Head of caudate nucleus (tissue), 42 donors: ENCODE data around the gene CHRNB1.

Experiments used
- DNase-seq, 42 donors: peaks; one replicate each; pipeline versions ENCODE4 v3.0.0 to v3.0.0-alpha.2; 2020 to 2021; ENCODE audit warnings: mixed read lengths in 7 of 42
- intact Hi-C: fragments of 100-400 bp; cut with DNase I; formaldehyde crosslinking; loops from one replicate; pipeline ENCODE4 v1.15.0; 2022

Gene CHRNB1, protein sequence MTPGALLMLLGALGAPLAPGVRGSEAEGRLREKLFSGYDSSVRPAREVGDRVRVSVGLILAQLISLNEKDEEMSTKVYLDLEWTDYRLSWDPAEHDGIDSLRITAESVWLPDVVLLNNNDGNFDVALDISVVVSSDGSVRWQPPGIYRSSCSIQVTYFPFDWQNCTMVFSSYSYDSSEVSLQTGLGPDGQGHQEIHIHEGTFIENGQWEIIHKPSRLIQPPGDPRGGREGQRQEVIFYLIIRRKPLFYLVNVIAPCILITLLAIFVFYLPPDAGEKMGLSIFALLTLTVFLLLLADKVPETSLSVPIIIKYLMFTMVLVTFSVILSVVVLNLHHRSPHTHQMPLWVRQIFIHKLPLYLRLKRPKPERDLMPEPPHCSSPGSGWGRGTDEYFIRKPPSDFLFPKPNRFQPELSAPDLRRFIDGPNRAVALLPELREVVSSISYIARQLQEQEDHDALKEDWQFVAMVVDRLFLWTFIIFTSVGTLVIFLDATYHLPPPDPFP

DNA sequence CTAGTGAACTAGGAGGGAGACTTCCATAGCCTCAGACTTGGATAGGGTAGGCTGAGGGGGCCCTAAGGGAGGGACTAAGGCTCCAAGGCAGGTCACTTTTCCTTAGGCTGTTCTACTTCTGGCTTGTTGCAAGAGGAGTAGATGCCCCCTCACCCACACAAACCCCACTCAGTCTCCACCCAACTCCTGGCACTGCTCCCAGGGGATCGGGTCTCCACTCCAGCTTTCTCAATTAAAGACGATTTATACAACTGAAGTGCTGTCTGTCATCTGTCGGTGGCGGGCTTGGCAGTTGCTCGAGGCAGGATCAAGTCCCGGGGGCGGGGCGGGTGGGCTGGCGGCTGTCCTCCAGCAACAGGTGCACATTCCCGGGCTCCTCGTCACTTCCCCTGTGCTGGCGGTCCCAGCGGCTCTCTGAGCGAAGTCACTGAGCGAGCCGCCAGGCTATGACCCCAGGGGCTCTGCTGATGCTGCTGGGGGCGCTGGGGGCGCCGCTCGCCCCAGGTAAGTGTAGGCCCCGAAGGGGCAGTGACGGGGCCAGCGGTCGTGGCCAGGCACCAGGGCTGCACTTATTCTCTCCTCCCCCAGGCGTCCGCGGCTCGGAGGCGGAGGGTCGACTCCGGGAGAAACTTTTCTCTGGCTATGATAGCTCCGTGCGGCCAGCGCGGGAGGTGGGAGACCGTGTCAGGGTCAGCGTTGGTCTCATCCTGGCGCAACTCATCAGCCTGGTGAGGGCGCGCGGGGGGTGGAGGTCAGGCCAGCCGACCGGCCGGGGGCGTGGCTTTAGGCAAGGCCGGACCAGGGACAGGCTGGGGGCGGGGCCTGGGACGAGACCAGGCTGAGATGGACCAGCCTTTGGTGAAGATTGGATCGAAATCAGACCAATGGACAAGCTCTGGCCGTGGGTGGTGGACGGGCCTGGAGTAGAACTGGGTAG is at the start of gene CHRNB1:
Gene CHRNB1, plus strand, starts transcription at position 380 of the 937 bp plus-strand sequence. Its CDS starts 67 bp downstream, at position 447.
- peak; percentile 64 to 93 (median 83) for DNase-seq

DNA sequence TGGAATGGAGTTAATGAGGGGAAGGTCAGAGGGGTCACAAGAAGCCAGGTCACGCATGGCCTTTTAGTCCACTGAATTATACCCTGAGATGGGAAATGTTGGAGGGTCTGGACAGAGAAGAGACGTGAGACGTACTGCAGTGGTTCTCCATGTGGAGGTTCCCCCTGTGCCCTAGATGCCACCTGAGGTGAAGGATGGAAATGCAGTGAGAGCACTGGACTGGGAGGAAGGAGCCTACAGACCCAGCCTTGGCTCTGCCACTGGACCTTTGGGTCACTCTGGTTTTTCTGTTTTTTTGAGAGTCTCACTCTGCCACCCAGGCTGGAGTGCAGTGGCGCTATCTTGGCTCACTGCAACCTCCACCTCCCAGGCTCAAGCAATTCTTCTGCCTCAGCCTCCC is 48.7 kb upstream of the CHRNB1 start:
- intact Hi-C loops, result no loop called here
- no peak for DNase-seq

More for the DNA sequence above, at the start of gene CHRNB1:
- intact Hi-C loops, result no loop called here

DNA sequence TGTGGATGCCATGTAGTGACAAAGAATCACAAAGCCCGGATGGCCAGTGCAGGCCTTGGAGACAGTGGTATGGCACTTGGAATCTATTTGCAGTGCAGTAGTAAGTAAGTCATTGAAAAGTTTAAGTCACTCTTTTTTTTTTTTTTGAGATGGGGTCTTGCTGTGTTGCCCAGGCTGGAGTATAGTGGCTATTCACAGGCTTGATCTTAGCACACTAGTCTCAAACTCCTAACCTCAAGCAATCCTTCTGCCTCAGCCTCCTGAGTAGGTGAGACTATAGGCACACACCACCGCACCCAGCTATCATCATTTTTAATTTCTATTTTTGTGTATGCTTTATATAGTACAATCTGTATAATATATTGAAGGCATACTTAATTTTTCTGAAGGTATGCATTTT is 46.2 kb upstream of the CHRNB1 start:
- intact Hi-C loops, result no loop called here
- DNase-seq, result no peak

DNA sequence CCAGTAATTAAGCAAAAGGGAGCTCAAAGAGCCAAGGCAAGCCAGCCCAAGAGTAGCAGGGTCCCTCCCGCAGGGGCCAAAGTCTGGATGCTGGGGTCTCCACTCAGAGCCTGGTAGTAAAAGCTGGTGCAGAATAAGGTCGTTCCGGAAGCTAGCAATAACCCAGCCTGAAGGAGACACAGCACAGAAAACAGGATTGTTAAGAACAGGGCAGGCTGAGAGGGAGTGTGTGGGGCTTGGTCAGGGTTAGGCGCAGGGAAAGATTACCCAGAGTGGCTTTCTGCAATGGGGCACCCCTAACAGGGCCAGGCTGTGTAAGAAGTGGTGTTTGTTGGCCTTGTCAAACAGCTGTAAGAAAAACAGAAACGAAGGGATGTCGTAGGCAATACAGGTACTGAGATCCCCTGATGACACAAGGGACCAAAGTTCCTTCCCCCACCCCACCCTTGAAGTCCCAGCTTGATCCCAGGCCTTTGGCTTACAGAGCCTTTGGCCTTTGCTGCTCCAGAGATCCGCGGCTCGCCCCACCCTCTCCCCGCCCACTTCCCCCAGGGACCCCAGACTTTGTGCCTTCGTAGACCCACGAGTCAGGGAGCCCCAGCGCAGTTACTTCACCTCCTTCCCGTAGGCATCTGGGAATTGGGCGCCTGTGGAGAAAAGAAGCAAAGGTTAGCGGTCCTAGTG is 41.7 kb upstream of the CHRNB1 start:
- DNase-seq, result peak in 3 of 42 donors; percentile 11 to 38 (median 31)
- intact Hi-C loops, result no loop called here

DNA sequence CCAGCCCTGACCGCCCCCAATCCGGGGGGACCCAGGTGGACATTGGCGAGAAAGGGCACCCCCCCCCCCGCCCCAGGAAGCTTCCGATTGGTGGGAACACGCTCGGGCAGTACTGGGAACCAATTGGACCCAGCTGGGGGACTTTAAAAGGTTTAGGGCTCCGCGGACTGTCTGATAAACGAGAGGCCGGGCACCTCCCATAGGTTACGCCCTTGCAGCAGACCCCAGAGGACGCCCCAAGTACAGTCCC is 41.2 kb upstream of the CHRNB1 start:
- no peak for DNase-seq
- intact Hi-C loops, result no loop called here

DNA sequence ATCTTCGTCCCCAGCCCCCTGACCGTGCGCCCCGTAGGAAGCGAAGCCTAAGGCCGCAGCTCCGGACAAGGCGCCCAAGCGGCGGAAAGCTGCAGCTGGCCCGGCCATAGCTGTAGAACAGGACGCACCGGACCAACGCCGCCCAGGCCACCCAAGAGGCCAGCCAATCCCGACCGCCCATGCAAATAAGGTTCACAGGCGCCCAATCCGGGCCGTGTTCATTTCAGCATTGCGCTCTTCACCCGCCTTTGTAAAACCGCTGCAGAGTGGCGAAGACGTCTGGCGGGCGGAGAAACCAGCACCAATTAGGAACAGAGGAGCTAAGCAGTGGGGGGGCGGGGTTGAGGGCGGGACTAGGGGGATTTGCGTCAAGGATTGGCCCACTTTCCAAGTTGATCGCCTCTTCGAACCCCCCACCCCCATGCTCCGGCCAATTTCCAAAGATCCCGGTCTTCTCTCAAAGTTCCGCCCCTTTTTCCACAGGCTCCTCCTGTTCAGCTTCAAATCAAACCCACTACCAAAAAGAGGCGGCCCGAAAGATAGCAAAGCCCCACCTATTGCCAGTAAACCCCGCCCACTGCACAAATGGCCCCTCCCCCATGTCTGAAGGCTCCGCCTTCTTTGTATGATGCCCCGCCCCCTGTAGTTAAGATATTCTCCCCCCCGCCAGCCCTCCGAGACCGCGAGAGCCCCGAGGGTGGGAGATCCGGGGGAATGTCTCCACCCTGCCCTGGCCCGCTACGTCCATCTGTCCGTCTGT is 40.7 kb upstream of the CHRNB1 start, which contains the start of gene TMEM256:
Gene TMEM256, minus strand, starts transcription at position 121 of the 760 bp plus-strand sequence. Its CDS starts 13 bp downstream, at position 108.
- peak; percentile 97 to 100 (median 99) for DNase-seq
- intact Hi-C loops, result no loop called here

DNA sequence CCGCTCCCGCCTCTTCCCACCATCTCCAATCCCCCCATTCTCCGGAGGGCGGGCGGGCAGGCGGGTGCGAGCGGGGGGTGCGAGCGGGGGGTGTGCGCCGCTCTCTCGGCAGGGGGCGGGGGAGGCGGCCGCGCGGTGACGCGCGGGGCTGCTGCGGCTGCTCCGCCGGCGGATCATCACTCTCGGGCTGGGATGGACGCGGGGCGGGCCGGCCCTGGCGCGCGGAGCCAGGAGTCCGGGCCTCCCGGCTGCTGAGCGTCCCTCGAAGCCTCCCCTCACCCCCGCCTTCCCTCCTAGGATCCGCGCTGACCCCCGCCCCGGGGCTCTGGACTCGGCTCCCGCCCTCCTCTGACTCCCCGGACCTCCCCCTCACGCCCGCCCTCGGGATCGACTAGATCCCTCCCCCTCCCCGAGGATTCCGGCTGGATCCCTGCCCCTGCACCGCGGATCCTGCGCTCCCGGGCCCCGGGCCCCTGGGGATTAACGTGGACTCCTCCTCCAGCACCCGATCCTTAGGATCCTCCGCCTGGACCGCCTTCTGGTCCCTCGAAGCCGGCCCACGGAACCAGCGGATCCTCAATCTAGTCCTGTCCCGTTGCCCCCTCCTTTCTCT is 40.0 kb upstream of the CHRNB1 start:
- DNase-seq, result peak in 13 of 42 donors; percentile 44 to 90 (median 84)
- intact Hi-C loops, result no loop called here

DNA sequence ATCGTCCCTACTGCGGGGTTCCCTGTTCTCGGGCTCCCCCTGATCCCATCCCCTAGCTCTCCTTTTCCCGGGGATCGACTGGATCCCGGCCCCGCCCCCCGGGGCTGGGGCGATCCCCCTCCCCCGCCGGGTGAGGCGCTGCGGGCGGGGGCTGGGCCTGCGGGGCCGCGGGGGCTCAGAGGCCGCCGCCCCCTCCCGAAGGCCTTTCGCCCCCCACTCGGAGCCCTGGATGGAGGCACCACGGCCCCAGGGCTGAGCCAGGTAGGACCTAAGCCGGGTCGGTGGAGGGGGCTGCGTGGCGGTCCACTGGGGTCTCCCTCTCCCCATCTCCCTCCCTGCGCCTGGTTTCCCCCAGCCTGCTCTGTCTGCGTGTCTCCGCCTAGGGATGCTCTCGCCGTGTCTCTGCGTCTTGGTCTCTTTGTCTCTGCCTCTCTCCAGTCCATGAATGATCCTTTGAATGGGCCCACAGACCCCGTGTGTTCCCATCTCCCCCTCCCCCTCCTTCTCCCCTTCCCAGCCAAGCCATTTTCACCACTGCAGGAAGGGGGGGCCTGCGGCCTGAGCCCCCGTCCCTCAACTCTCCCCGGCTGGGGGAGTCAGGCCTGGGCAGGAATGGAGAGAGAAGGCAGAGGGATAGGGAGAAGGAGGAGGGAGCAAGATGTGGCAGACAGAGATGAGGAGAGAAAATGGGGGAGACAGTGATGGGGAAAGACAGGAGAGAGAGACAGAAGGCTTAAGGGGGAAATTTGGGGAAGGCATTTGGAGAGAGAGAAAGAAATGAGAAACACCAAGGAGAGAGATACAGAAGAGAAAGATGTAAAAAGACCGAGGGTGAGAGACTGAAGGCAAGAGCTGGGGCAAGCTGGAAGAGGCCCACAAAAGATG is 39.3 kb upstream of the CHRNB1 start:
- intact Hi-C loops, result no loop called here
- peak in 29 of 42 donors; percentile 9 to 61 (median 38) for DNase-seq

DNA sequence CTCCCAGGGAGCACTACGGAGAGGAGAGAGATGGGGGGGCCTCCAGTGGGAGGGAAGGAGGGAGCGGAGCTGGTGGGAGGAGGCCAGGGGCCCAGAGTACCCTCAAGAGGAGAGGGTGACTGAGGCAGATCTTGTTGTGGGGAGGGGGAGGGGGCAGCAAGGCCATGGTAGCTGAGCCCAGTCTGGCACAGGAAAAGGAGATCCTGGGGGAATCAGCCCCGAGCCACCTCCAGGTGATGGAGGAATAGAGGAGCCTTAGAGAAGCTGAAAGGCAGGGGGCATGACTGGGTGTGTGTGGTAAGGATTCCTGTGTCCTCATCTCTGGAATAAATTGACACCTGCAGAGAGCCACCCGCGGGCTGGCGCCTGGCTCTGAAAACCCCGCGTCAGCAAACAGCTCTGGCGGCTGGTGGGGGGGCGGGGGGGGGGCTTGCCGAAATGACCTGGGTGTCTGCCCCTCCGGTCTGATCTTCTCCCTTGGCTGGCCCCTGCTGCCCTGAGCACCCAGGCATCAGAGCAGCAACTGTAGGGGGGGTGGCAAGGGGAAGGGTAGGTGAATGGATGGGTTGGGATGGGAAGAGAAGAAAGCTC is 38.5 kb upstream of the CHRNB1 start:
- intact Hi-C loops, result no loop called here

DNA sequence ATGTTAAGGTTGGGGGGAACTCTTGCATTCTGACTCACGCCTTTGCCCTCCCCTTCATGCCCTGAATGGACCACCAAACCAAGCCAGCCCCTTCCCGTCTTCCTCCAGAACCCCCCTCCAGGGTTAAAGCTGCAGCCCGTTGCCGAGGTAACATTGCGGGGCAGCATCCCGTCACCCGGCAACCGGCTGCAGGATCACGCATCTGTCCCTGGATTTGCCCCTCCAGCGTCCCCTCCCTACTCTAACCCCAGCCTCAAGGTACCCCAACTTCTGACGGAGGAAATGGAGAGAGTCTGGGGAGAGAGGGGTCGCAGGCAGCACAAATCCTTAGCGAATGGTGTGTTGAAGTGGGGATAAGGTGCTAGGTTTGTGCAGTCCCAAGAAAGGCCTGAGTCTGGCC is 37.8 kb upstream of the CHRNB1 start:
- intact Hi-C loops, result no loop called here

More for the DNA sequence above, 38.5 kb upstream of the CHRNB1 start:
- peak in 8 of 42 donors; percentile 8 to 54 (median 33) for DNase-seq

DNA sequence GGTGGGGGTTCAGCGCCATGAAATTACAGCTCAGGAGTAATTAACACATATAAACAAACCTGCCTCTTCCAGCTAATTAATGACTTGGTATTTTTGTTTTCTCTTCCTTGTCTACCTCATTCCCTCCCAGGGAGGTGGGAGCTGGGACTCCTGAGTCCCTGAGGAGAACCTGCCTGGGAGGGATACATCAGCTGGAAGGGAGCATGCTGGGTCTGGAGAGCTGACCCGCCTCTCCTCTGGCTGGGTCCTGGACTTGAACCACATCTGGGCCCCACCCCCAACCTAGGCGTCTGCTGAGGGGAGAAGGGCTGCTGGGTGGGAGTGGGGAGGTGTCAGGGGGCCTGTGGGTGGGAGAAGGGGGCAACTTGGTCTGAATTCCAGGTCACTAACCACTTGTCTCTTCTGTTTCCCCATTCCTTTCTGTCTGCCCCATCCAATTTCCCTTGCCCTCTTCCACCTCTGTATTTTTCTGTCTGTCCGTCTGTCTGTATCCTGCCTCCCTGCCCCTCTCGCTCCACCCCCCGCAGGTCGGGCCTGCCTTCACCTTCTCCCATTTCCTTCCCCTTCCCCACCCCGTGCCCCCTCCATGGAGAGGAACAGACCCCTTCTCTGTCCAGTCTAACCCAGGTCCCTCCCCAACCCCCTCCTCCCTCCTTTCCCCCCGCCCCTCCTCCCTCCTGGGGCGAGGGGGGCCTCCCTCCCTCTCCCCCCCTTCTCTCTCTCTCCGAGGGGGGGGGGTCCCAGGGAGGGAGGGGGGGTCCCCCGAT is 37.2 kb upstream of the CHRNB1 start, which contains the start of gene NLGN2:
Gene NLGN2, plus strand, starts transcription at position 361 of the 767 bp plus-strand sequence. CDS start 411 bp downstream, outside the sequence.
- intact Hi-C loops, result no loop called here
- DNase-seq, result no peak

More for the DNA sequence above, 37.8 kb upstream of the CHRNB1 start:
- DNase-seq, result peak in 1 of 42 donors; percentile 34

DNA sequence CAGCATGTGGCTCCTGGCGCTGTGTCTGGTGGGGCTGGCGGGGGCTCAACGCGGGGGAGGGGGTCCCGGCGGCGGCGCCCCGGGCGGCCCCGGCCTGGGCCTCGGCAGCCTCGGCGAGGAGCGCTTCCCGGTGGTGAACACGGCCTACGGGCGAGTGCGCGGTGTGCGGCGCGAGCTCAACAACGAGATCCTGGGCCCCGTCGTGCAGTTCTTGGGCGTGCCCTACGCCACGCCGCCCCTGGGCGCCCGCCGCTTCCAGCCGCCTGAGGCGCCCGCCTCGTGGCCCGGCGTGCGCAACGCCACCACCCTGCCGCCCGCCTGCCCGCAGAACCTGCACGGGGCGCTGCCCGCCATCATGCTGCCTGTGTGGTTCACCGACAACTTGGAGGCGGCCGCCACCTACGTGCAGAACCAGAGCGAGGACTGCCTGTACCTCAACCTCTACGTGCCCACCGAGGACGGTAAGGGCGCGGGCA is 36.6 kb upstream of the CHRNB1 start:
- peak in 6 of 42 donors; percentile 12 to 50 (median 30) for DNase-seq
- intact Hi-C loops, result no loop called here

DNA sequence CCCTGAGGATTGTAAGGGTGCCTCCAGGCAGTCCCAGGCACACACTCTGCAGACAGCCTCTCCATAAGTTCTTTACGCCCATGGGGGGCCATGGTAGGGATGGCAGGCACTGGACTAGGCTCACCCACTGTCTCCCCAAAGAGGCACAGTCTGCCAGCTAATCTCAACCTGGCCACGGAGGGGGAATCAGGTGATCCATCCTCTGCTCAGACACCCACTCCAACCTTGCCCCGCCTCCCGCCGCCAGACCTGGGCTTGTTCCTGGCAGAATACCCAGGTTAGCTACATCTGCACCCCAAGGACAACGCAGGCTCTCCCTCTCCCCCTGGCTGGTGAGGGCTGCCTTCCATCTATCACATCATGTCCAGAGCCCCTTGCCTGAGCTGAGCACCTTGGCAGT is 36.0 kb upstream of the CHRNB1 start:
- intact Hi-C loops, result no loop called here
- peak in 39 of 42 donors; percentile 34 to 89 (median 72) for DNase-seq

DNA sequence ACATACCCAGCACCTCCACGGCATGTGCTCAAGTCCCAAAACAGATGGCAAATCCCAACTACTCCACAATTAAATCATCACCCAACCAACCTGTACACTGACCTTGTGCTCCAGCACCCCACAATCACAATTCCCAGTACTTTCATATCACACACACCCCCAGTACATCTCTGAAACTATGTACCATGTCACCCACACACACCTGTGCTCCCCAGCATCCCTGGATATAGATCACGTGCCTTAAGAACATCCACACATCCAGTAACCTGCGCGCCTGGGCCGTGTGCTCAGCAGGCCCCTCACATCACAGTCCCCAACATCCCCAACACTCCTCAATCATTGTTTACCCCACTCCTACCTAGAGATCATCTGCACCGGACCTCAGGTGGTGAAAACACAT is 35.1 kb upstream of the CHRNB1 start:
- intact Hi-C loops, result no loop called here
- peak in 10 of 42 donors; percentile 8 to 64 (median 46) for DNase-seq

DNA sequence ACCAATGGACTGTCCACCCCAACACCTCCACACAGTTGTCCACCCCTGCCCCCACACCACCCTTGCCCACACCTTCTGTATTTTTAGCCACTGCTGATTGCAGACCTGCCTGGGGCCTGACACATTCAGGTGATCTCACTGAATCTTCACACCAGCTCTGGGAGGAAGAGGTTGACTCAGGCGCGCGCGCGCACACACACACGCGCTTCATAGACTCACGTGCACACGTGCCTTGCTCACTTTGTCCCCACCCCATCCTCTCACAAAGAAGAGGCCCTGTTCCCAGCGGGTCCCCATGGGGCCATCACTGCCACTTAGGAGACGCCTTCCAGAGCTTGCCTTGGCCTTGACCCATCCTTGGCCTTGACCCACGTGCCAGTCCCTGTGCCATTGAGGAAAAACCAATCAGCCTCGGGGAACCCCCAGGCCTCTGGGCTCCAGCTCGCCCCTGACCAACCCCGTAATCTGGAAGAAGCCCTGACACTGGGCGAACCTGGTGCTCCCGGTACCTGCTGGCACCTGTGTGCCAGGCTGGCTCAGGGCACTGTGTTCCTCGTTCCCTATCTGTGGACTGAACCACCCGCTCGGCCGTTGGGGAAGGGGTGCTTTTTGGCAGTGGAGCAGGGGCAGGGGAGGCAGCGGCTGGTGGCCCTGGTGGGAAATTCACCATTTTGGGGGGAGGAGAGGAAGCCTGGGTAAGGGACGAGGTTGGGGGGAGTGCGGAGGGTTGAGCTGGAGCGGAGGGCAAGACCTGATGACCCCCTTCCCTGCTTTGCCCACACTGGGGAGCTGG is 34.0 kb upstream of the CHRNB1 start:
- intact Hi-C loops, result no loop called here
- DNase-seq, result peak in 20 of 42 donors; percentile 25 to 68 (median 46)
